HG03175 (cell line): ENCODE results near the gene SCNN1A.

Source experiments
- ATAC-seq: cut with Tn5 transposase; IDR thresholded peaks from one replicate; pipeline ENCODE4 v1.9.1; 2021; ENCODE audit warnings: mild to moderate bottlenecking, moderate library complexity; ENCODE audit not compliant: unreplicated experiment

Gene SCNN1A

GRCh38 chr12:6369916-6370575, 5.3 kb downstream of the SCNN1A start:
- no peak for ATAC-seq

GRCh38 chr12:6368906-6369525, 6.3 kb downstream of the SCNN1A start:
- no peak for ATAC-seq

GRCh38 chr12:6367969-6368892, 7.1 kb downstream of the SCNN1A start:
- ATAC-seq, result no peak

- ATAC-seq, result peak; percentile 66
Observed at GRCh38 chr12:6367065-6367968, 8.0 kb downstream of the SCNN1A start.

GRCh38 chr12:6364044-6364374, 11.4 kb downstream of the SCNN1A start:
- no peak for ATAC-seq

GRCh38 chr12:6363330-6364043, 11.9 kb downstream of the SCNN1A start:
- ATAC-seq, result no peak

GRCh38 chr12:6363010-6363329, 12.4 kb downstream of the SCNN1A start:
- ATAC-seq, result no peak

- ATAC-seq, result no peak
Observed at GRCh38 chr12:6362403-6362802, 13.0 kb downstream of the SCNN1A start.

- ATAC-seq, result no peak
Observed at GRCh38 chr12:6361834-6362233, 13.5 kb downstream of the SCNN1A start.

GRCh38 chr12:6360578-6361490, 14.5 kb downstream of the SCNN1A start:
- no peak for ATAC-seq

- no peak for ATAC-seq
Observed at GRCh38 chr12:6360080-6360571, 15.2 kb downstream of the SCNN1A start.

GRCh38 chr12:6358881-6359280, 16.5 kb downstream of the SCNN1A start:
- no peak for ATAC-seq

- no peak for ATAC-seq
Observed at GRCh38 chr12:6356374-6356820, 19.0 kb downstream of the SCNN1A start.

GRCh38 chr12:6355491-6356373, 19.6 kb downstream of the SCNN1A start:
- no peak for ATAC-seq

GRCh38 chr12:6354495-6355393, 20.6 kb downstream of the SCNN1A start:
- ATAC-seq, result no peak

- no peak for ATAC-seq
Observed at GRCh38 chr12:6352193-6353173, 22.9 kb downstream of the SCNN1A start.
